Common myeloid progenitor, CD34-positive (primary cell): ENCODE data around the gene ART1.
A peak's percentile ranks its signal among the peaks of the same experiment; 100 is the strongest.
"Not testable (repeated sequence)": the region's sequence is repeated elsewhere in the genome, so short reads cannot be mapped to it uniquely, and the experiment has no call there.

Experiments
- CTCF ChIA-PET: fragments of 350-600 bp; sonication (Branson Sonifier 250); formaldehyde crosslinking; loops from one replicate; lab custom pipeline; 2021; ENCODE audit warnings: antibody characterized with exemption; lab: Charles Lee
- POLR2A ChIA-PET: fragments of 350-600 bp; sonication (Branson Sonifier 250); formaldehyde crosslinking; loops from one replicate; lab custom pipeline; 2021; ENCODE audit warnings: antibody characterized with exemption; lab: Charles Lee
- DNase-seq, 3 donors: peaks; one replicate each; pipeline versions ENCODE4 v3.0.0 to v3.0.0-alpha.2; 2013
- H3K27ac ChIP-seq, 2 experiments: 1 replicate in 1 of 2; 2 replicates in 1 of 2; pipeline ENCODE4 v1.7.0; 2013; ENCODE audit warnings: inconsistent platforms in 2 of 2, low read length in 2 of 2, mild to moderate bottlenecking in 2 of 2, low read depth in 1 of 2, moderate library complexity in 1 of 2; ENCODE audit not compliant: severe bottlenecking in 2 of 2, insufficient read depth in 1 of 2, poor library complexity in 1 of 2
- H3K27me3 ChIP-seq, 5 experiments: replicated peaks in 2 of 5; 1 replicate in 3 of 5; 2 replicates in 2 of 5; pipeline versions ENCODE4 v1.6.1 to v1.7.0; 2013; ENCODE audit warnings: low read length in 4 of 5, mild to moderate bottlenecking in 2 of 5, moderate library complexity in 2 of 5, inconsistent platforms in 1 of 5; ENCODE audit not compliant: insufficient read depth in 5 of 5, control insufficient read depth in 4 of 5
- H3K36me3 ChIP-seq, 4 experiments: 1 replicate in 2 of 4; 2 replicates in 2 of 4; pipeline versions ENCODE4 v1.6.1 to v1.7.0; 2013; ENCODE audit warnings: low read length in 3 of 4, control low read depth in 1 of 4, mild to moderate bottlenecking in 1 of 4; ENCODE audit not compliant: control insufficient read depth in 4 of 4, insufficient read depth in 4 of 4
- H3K4me1 ChIP-seq, 4 experiments: 1 replicate in 3 of 4; 2 replicates in 1 of 4; pipeline versions ENCODE4 v1.6.1 to v1.7.1; 2013; ENCODE audit warnings: low read length in 3 of 4, mild to moderate bottlenecking in 3 of 4, control low read depth in 1 of 4, inconsistent platforms in 1 of 4, moderate library complexity in 1 of 4; ENCODE audit not compliant: control insufficient read depth in 4 of 4, insufficient read depth in 4 of 4; ENCODE audit errors: control extremely low read depth in 1 of 4
- H3K4me3 ChIP-seq, 7 experiments: 1 replicate in 4 of 7; 2 replicates in 3 of 7; pipeline versions ENCODE4 v1.5.1 to v1.7.0; 2013; ENCODE audit warnings: mild to moderate bottlenecking in 7 of 7, low read length in 6 of 7, moderate library complexity in 6 of 7, inconsistent platforms in 2 of 7, low read depth in 2 of 7, control low read depth in 1 of 7; ENCODE audit not compliant: insufficient read depth in 4 of 7, control insufficient read depth in 1 of 7; ENCODE audit errors: extremely low read depth in 1 of 7
- H3K9me3 ChIP-seq, 5 experiments: 1 replicate in 4 of 5; 2 replicates in 1 of 5; pipeline versions ENCODE4 v1.6.1 to v1.7.1; 2013; ENCODE audit warnings: low read length in 4 of 5, mild to moderate bottlenecking in 2 of 5, inconsistent platforms in 1 of 5, low read depth in 1 of 5, moderate library complexity in 1 of 5; ENCODE audit not compliant: control insufficient read depth in 4 of 5, insufficient read depth in 2 of 5; ENCODE audit errors: control extremely low read depth in 1 of 5
- WGBS: methylation state at CpG from one replicate; pipeline ENCODE4 v1.1.5; 2013; ENCODE audit not compliant: insufficient coverage; 5-methylcytosine and 5-hydroxymethylcytosine counted together

The ART1 gene

DNA sequence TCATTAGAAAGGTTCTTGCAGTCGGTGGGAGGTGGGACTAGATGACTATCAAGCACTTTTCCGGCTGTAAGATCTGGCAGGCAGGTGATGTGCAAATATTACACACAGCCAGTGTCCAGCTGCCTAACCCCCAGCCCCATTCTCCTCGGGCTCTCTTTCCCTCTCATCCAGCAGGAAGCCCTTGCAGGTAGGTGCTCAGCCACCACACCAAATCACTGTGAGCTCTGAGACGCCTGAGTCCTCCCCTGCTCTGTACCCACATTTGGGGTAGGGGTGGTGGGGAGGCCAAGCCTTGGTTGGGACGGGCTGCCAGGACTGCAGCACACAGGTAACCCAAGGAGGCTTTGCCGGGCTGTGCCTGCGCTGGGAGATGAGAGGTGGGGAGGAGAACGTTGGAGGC, 3.7 kb upstream of the ART1 start:
- CTCF ChIA-PET = no interaction called here
- WGBS = 77% methylated on average over 6 of the region's 8 CpGs
- Histone ChIP-seq H3K4me1 (peaks cover 0 to 17% (median 11%) of the 10 kb centered on the region in 4 experiments), H3K36me3 (peaks cover 0 to 5% (median under 1%) of the 10 kb centered on the region in 4 experiments), H3K4me3 (no peak overlapping the region), H3K27ac (no peak overlapping the region), H3K9me3 (peaks cover 0 to 14% (median 0%) of the 10 kb centered on the region in 5 experiments), H3K27me3 (peaks cover 0 to 12% (median 6%) of the 10 kb centered on the region in 5 experiments)
- no peak for DNase-seq
- POLR2A ChIA-PET = no interaction called here

DNA sequence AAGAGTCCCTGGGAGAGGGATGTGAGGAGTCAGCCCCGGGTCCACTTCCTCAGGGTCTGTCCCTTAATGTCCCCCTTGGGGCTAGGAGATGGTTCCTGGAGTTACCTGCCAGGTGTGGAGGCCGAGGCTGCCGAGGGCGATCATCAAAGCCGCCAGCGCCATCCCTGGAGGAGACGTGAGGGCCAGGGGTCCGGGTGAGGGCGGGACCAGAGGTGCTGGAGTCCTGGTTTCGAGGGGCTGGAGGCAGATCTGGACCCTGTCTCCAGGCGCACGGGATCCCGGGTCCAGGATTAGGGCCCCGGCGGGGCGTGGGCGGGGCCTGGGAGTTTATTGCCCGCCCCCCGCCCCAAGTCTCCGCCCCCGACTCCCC, 3.2 kb upstream of the ART1 start, which contains the start of gene ART5:
Gene ART5 (minus strand): TSS at position 292 of the 370 bp plus-strand sequence. CDS start 130 bp downstream, at position 162.
- H3K4me1 ChIP-seq = peaks cover 0 to 17% (median 11%) of the 10 kb centered on the region in 4 experiments
- 37% methylated on average over 12 of the region's 21 CpGs for WGBS
- H3K27ac ChIP-seq = no peak within 1 kb of the TSS
- ChIA-PET POLR2A (no interaction called here), CTCF (no interaction called here)
- H3K4me3 ChIP-seq = peak within 1 kb of the TSS; percentile 30 to 78 (median 60)
- peaks cover 0 to under 1% (median 0%) of the 10 kb centered on the region in 4 experiments for H3K36me3 ChIP-seq
- H3K27me3 ChIP-seq = peaks cover 0 to 12% (median 6%) of the 10 kb centered on the region in 5 experiments
- no peak for DNase-seq
- H3K9me3 ChIP-seq = peaks cover 0 to 14% (median 0%) of the 10 kb centered on the region in 5 experiments

DNA sequence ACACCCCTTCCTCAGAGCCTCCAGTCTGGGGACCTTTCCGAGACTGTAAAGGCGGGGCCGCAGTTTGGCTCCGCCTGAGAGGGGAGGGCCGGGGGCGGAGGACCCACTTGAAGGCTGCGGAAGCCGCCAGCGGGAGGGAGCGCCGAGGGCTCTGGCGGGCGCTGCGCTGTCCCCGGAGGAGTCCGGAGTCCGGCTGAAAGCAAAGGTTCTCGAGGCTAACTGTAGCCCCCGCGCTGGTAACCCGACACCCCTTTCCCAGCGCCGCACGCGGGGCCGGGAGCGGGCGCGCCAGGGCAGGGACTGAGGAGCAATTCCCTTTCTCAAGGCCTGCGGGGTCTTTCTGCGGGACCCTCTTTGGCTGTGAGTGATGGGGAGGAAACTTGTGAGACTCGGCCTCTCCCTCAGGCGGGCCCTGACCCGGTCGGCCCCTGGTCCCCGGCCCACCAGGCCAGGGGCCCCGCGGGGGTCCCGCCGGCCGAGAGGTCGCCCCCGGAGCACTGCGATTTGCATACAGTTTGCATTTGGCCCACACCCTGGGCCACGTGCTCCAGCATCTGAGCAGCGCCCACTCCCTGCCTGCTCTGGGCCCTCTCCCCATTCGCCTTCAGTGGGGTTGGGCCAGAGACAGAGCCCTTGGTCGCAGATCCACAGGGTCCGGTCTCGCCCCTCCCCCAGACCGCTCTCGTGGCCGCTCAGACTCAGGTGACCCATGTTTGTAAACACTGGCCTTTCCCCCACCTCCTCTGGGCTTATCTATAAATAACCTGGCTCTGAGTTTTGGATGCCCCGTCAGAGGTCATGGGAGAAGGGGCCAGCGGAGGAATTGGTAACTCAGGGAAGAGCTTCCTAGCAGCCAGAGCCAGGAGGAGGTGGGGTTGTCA, 2.6 kb upstream of the ART1 start:
- Histone ChIP-seq H3K4me3 (peak overlapping the region; percentile 30 to 78 (median 60)), H3K9me3 (peaks cover 0 to 14% (median 0%) of the 10 kb centered on the region in 5 experiments), H3K27me3 (peaks cover 0 to 12% (median 6%) of the 10 kb centered on the region in 5 experiments), H3K4me1 (peaks cover 0 to 17% (median 11%) of the 10 kb centered on the region in 4 experiments), H3K27ac (no peak overlapping the region), H3K36me3 (no peaks in the 10 kb centered on the region)
- ChIA-PET CTCF (no interaction called here), POLR2A (no interaction called here)
- WGBS = under 1% methylated on average over 31 of the region's 55 CpGs
- DNase-seq = peak; percentile 79 to 89 (median 89)

DNA sequence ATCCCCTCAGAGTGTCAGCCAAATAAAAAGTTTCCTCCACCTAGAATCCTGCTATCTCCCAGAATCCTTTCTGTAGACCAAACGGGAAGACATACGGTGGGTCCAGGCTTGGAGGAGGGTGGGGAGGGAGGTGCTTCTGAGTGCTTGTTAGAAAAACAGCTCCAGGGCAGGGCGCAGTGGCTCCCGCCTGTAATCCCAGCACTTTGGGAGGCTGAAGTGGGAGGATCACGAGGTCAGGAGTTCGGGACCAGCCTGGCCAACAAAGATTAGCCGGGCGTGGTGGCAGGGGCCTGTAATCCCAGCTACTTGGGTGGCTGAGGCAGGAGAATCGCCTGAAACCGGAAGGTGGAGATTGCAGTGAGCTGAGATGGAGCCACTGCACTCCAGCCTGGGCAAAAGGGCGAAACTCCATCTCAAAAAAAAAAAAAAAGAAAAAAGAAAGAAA, 1.8 kb upstream of the ART1 start:
- Histone ChIP-seq H3K9me3 (peaks cover 0 to 14% (median 0%) of the 10 kb centered on the region in 5 experiments), H3K4me3 (peak overlapping the region in 3 of 7 experiments; percentile 69 to 78 (median 76)), H3K27me3 (peaks cover 0 to 12% (median 6%) of the 10 kb centered on the region in 5 experiments), H3K4me1 (peaks cover 0 to 17% (median 11%) of the 10 kb centered on the region in 4 experiments)
- POLR2A ChIA-PET, H3K36me3 ChIP-seq, H3K27ac ChIP-seq, DNase-seq: not testable (repeated sequence)
- CTCF ChIA-PET = interaction anchor here (1.4 kb wide), 1 partner anchor 35 kb away, joined by 4 read pairs; no protein-coding TSS in a partner anchor
- WGBS = 69% methylated on average over 8 of the region's 11 CpGs

DNA sequence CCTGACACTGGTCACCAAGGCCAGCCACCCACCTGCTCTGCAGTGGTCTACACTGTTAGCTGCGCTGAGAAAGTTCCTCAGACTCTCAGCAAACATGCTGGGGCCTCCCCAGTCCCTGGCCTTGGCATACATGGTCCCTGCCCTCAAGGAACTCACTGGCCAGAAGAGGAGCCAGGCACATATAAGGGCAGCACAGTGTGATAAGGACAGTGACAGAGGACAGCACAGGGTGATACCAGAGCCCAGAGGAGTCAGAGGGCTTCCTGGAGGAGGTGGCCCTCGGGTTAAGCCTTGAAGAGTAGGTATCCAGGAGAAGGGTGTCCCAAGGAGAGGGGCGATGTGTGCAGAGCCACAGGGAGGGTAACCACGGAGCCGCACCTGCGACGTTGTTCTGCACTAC, 624 bp downstream of the ART1 start:
- WGBS = 98% methylated on average over 7 of the region's 7 CpGs
- peaks cover 0 to 12% (median 6%) of the 10 kb centered on the region in 5 experiments for H3K27me3 ChIP-seq

DNA sequence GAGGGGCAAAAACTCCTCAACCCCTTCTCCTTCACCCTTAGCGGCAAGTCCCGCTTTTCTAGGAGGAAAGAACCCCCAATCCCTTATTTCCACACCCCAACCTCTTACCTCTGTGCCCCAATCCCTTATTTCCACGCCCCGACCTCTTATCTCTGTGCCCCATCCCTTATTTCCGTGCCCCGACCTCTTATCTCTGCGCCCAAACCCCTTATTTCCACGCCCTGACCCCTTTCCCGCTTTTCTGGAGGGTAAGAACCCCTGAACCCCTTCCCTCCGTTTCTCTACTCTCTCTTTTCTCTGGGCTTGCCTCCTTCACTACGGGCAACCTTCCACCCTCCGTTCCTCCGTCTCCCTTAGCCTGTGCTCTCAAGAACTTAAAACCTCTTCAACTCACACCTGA, 3.9 kb downstream of the ART1 start:
- CTCF ChIA-PET, DNase-seq, POLR2A ChIA-PET, H3K27me3 ChIP-seq, H3K4me1 ChIP-seq, H3K36me3 ChIP-seq, H3K4me3 ChIP-seq, H3K27ac ChIP-seq: not testable (repeated sequence)
- H3K9me3 ChIP-seq = peaks cover 0 to 11% (median 0%) of the 10 kb centered on the region in 5 experiments
- 90% methylated on average over 7 of the region's 13 CpGs for WGBS

More for the DNA sequence above, 624 bp downstream of the ART1 start:
- Histone ChIP-seq H3K36me3 (no peaks in the 10 kb centered on the region), H3K4me1 (peaks cover 0 to 17% (median 11%) of the 10 kb centered on the region in 4 experiments), H3K4me3 (no peak overlapping the region), H3K9me3 (peaks cover 0 to 14% (median 0%) of the 10 kb centered on the region in 5 experiments), H3K27ac (no peak overlapping the region)
- ChIA-PET POLR2A (no interaction called here), CTCF (no interaction called here)
- no peak for DNase-seq

DNA sequence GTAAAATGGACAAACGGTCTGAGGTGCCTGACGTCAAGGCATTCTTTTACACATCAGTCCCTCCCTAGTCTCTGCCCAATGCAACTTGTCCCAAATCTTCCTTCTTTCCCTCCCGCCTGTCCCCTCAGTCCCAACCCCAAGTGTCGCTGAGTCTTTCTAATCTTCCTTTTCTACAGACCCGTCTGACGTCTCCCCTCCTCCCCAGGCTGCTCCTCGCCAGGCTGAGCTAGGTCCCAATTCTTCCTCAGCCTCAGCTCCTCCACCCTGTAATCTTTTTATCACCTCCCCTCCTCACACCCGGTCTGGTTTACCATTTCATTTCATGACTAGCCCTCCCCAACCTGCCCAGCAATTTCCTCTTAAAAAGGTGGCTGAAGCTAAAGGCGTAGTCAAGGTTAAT, 4.4 kb downstream of the ART1 start:
- 17% methylated on average over 5 of the region's 9 CpGs for WGBS

More for the DNA sequence above, 4.4 kb downstream of the ART1 start:
- DNase-seq, H3K36me3 ChIP-seq, H3K9me3 ChIP-seq, CTCF ChIA-PET, H3K27me3 ChIP-seq, H3K4me3 ChIP-seq, POLR2A ChIA-PET, H3K4me1 ChIP-seq, H3K27ac ChIP-seq: not testable (repeated sequence)
